Fibroblast of mammary gland (primary cell): ENCODE data around the gene SLN.

ENCODE experiments used
- DNase-seq: peaks from one replicate; pipeline ENCODE4 v3.0.0-alpha.2; 2010; ENCODE audit warnings: low read depth
- H3K4me3 ChIP-seq: 2 replicates; pipeline ENCODE4 v1.5.1; 2011; ENCODE audit warnings: low read depth, mild to moderate bottlenecking, low read length, moderate library complexity; ENCODE audit not compliant: control insufficient read depth
- TF ChIP-seq, protein P1 (sequence below): conservative IDR thresholded peaks from 2 replicates; pipeline ENCODE4 v1.5.1; 2011; ENCODE audit warnings: low read depth, low read length, inconsistent platforms; ENCODE audit not compliant: control insufficient read depth, insufficient read depth

SLN gene

DNA sequence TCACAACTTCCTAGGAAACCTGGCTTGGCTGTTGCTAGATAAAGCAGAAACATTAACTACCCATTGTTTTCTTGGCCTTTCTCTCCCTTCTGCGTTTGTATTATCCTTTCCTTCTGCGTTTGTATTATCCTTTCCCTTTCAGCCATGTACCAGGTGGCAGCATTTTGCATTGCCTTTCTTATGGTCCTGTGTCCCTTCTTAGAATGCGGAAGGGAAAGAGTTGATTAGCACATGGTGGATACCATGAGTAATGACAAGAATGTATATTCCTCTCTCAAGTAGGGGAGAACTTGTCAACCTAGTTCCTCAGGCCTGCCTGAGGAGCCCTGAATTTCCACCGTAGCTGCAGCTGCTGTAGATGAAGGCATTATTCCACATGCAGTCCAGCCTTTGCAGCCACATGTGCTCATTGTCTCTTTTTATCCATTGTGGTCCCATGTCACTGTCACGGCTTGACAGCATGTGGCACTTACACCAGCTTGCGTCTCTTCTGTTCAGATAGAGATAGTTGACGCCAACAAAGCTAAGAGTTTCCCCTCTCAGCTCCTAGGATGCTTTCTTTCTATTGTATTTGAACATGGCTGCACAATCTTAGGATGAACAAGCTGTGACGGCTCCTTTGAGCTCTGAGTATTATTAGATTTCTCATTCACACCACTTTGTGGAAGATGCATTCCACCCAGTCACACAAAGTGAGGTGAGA is 44.8 kb downstream of the SLN start:
- no peak overlapping the region for H3K4me3 ChIP-seq
- DNase-seq = no peak
- TF ChIP-seq, protein P1, sequence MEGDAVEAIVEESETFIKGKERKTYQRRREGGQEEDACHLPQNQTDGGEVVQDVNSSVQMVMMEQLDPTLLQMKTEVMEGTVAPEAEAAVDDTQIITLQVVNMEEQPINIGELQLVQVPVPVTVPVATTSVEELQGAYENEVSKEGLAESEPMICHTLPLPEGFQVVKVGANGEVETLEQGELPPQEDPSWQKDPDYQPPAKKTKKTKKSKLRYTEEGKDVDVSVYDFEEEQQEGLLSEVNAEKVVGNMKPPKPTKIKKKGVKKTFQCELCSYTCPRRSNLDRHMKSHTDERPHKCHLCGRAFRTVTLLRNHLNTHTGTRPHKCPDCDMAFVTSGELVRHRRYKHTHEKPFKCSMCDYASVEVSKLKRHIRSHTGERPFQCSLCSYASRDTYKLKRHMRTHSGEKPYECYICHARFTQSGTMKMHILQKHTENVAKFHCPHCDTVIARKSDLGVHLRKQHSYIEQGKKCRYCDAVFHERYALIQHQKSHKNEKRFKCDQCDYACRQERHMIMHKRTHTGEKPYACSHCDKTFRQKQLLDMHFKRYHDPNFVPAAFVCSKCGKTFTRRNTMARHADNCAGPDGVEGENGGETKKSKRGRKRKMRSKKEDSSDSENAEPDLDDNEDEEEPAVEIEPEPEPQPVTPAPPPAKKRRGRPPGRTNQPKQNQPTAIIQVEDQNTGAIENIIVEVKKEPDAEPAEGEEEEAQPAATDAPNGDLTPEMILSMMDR = no peak

DNA sequence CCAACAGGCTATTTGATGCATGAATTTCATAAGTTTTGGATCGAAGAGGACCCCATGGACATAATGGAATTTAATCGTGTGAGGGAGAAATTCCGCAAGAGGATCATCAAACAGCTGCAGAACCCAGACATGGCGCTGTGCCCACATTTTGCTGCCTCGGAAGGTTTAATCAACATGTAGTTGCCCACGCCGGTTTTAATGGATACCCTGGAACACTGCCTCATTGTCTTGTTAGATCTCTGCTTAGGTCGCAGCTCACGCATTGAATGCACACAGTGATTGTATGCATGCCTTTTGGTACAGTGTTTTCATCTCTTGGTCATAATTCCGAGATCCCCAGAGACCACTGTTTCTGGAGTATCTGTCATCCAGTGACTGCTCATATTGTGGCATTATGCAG is 46.8 kb downstream of the SLN start:
- DNase-seq = no peak
- TF ChIP-seq, protein P1 = no peak
- no peak overlapping the region for H3K4me3 ChIP-seq

DNA sequence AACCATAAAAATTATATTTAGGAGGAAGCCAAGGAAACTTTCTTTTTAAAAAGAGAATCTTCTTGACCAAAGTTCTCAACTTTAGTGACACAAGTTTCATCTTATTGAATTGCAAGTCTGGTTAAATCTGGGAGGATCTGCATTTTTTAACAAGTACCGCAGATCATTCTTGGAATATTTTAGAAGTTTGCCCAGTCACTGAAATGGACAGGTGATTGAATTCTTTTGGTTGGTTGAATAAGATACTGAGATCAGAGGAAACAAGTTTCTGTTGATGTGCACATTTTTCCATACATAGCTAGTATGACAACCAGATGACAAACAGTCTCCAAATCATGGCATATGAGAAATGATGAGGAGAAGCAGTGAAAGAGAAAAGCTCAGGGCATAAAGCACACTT is 50.2 kb downstream of the SLN start:
- no peak overlapping the region for H3K4me3 ChIP-seq
- no peak for DNase-seq
- TF ChIP-seq, protein P1 = no peak

DNA sequence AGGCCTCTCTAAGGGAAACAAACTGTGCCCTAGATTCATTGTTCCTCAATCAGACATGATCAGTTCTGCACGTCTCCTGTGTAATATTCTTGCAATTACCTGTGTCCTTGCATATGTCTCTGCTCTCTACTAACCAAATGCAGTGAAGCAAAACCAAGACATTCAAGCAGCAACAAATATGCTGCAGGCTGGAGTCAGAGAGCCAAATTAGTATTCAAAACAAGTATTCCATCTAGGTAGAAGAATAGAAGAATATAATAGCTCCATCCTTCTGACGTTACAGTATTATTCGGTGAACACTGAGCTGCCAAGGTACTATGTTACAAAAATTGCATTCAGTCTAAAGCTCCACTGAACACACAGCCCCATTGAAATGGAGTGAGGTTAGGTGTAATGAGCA is 51.8 kb downstream of the SLN start:
- DNase-seq = no peak
- no peak overlapping the region for H3K4me3 ChIP-seq
- TF ChIP-seq, protein P1 = no peak

DNA sequence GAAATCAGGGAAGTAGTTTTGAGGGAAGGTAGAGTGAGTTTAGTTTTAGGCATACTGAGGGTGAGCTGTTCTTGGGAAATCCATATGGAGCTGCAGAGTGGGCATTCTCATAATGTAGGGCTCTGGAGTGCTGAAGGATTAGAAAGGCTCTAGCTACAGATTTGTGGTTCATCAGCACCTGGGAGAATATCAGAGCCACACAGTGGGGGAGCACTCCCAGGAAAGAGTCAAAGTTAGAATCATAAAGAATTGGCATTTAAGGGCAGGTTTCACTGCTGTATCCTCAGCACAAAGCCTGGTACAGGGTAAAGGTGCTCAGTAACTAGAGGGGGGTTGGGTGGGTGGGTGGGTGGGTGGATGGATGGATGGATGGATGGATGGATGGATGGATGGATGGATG is 52.5 kb downstream of the SLN start:
- no peak overlapping the region for H3K4me3 ChIP-seq
- TF ChIP-seq, protein P1 = no peak
- no peak for DNase-seq
